Endothelial cell of umbilical vein (primary cell): ENCODE measurements around the gene P2RY8. TPM values are rescaled to one million over a fixed set of nuclear protein-coding genes. Genes with fewer than 3 reads are reported as not detected.

Experiments
- BruUV-seq: library from RNA; stranded (reverse); fragments of 400-500 nt; replicated peaks from 2 replicates; lab custom pipeline; 2021; lab: Mats Ljungman, UMichigan
- CTCF ChIA-PET: fragments of 300-600, 350-600 bp; sonication (Branson Sonifier 250); formaldehyde crosslinking; loops from one replicate; lab custom pipeline; 2021; ENCODE audit warnings: antibody characterized with exemption, inconsistent platforms; lab: Charles Lee
- POLR2A ChIA-PET: fragments of 300-600, 350-600 bp; sonication (Branson Sonifier 250); formaldehyde crosslinking; loops from one replicate; lab custom pipeline; 2021; ENCODE audit warnings: antibody characterized with exemption, inconsistent platforms; lab: Charles Lee
- DNase-seq: peaks from one replicate; pipeline ENCODE4 v3.0.0-alpha.2; 2011; ENCODE audit warnings: low read depth, low spot score
- FAIRE-seq: peaks from 2 replicates; lab custom pipeline; 2011; peaks lifted over from hg19 to GRCh38; lab: Jason Lieb, UNC
- H2AFZ ChIP-seq: 2 replicates; pipeline ENCODE4 v1.6.0; 2012; ENCODE audit warnings: low read depth, low read length, control low read depth, inconsistent platforms
- H3K27ac ChIP-seq: 2 replicates; pipeline ENCODE4 v1.5.1; 2011; ENCODE audit warnings: low read depth, mild to moderate bottlenecking, control low read depth, low read length, moderate library complexity; ENCODE audit not compliant: insufficient read depth
- H3K27me3 ChIP-seq, 2 experiments: 2 replicates each; pipeline versions ENCODE4 v1.6.0 to v1.6.1; 2011; ENCODE audit warnings: low read length in 2 of 2, mixed read lengths in 1 of 2; ENCODE audit not compliant: control insufficient read depth in 2 of 2, insufficient read depth in 2 of 2
- H3K36me3 ChIP-seq, 2 experiments: 2 replicates in 1 of 2; 3 replicates in 1 of 2; pipeline ENCODE4 v1.5.1; 2011; ENCODE audit warnings: low read length in 2 of 2, mild to moderate bottlenecking in 1 of 2, moderate library complexity in 1 of 2; ENCODE audit not compliant: control insufficient read depth in 2 of 2, insufficient read depth in 2 of 2; ENCODE audit errors: extremely low read depth in 1 of 2
- H3K4me1 ChIP-seq: 3 replicates; pipeline ENCODE4 v1.5.1; 2011; ENCODE audit warnings: mild to moderate bottlenecking, low read length; ENCODE audit not compliant: control insufficient read depth, insufficient read depth; ENCODE audit errors: extremely low read depth
- H3K4me2 ChIP-seq: 2 replicates; pipeline ENCODE4 v1.6.1; 2011; ENCODE audit warnings: low read length, control low read depth, mixed read lengths; ENCODE audit not compliant: insufficient read depth
- H3K4me3 ChIP-seq, 3 experiments: fragments of 200-600 bp in 1 of 3; sonication (generic), shearing (Covaris generic) in 1 of 3; replicated peaks in 1 of 3; 2 replicates each; pipeline ENCODE4 v1.5.1; 2011 to 2016; ENCODE audit warnings: control low read depth in 3 of 3, low read length in 3 of 3, mild to moderate bottlenecking in 2 of 3, inconsistent platforms in 1 of 3, low read depth in 1 of 3, moderate library complexity in 1 of 3; ENCODE audit not compliant: insufficient read depth in 1 of 3
- H3K79me2 ChIP-seq: 2 replicates; pipeline ENCODE4 v1.6.0; 2012; ENCODE audit warnings: low read length, inconsistent platforms; ENCODE audit not compliant: control insufficient read depth, insufficient read depth
- H3K9ac ChIP-seq: replicated peaks from 2 replicates; pipeline ENCODE3; 2011; ENCODE audit warnings: low read length, control low read depth; ENCODE audit not compliant: insufficient read depth; ENCODE audit errors: extremely low read depth
- H3K9me1 ChIP-seq: replicated peaks from 3 replicates; pipeline ENCODE4 v1.6.0; 2011; ENCODE audit warnings: mild to moderate bottlenecking, low read length; ENCODE audit not compliant: control insufficient read depth, insufficient read depth; ENCODE audit errors: extremely low read depth
- H3K9me3 ChIP-seq: replicated peaks from 2 replicates; pipeline ENCODE4 v1.5.1; 2012; ENCODE audit warnings: low read length, inconsistent platforms; ENCODE audit not compliant: control insufficient read depth, insufficient read depth
- H4K20me1 ChIP-seq: replicated peaks from 2 replicates; pipeline ENCODE3; 2011; ENCODE audit warnings: mild to moderate bottlenecking, low read length; ENCODE audit not compliant: control insufficient read depth, insufficient read depth; ENCODE audit errors: extremely low read depth
- CTCF ChIP-seq, 2 donors: IDR thresholded peaks; 1 replicate in 1 of 2; 2 replicates in 1 of 2; pipeline ENCODE4 v1.5.1; 2011; ENCODE audit warnings: low read length in 2 of 2, mild to moderate bottlenecking in 2 of 2, moderate library complexity in 2 of 2, control low read depth in 1 of 2, inconsistent platforms in 1 of 2, low read depth in 1 of 2; ENCODE audit not compliant: insufficient read depth in 1 of 2; ENCODE audit errors: extremely low read depth in 1 of 2
- EZH2 ChIP-seq: IDR thresholded peaks from 2 replicates; pipeline ENCODE4 v1.6.1; 2012; ENCODE audit warnings: borderline replicate concordance, low read depth, mild to moderate bottlenecking, moderate library complexity, low read length, inconsistent platforms; ENCODE audit not compliant: severe bottlenecking
- FOS ChIP-seq: IDR thresholded peaks from 2 replicates; pipeline ENCODE4 v1.6.1; 2011; ENCODE audit warnings: mild to moderate bottlenecking, low read length, moderate library complexity, borderline replicate concordance; ENCODE audit not compliant: insufficient read depth
- GATA2 ChIP-seq: IDR thresholded peaks from 2 replicates; pipeline ENCODE4 v1.7.0; 2011; ENCODE audit warnings: low read depth, mild to moderate bottlenecking, moderate library complexity, mixed read lengths, low read length; ENCODE audit not compliant: insufficient read length, insufficient read depth
- JUN ChIP-seq: IDR thresholded peaks from 2 replicates; pipeline ENCODE4 v1.6.1; 2011; ENCODE audit warnings: borderline replicate concordance, low read depth; ENCODE audit not compliant: insufficient read length, insufficient read depth
- MAX ChIP-seq: IDR thresholded peaks from 2 replicates; pipeline ENCODE4 v1.6.1; 2011; ENCODE audit not compliant: insufficient read depth, insufficient read length
- MYC ChIP-seq: IDR thresholded peaks from one replicate; pipeline ENCODE4 v1.6.1; 2011; ENCODE audit warnings: mild to moderate bottlenecking, low read depth, low read length
- POLR2A ChIP-seq: IDR thresholded peaks from 2 replicates; pipeline ENCODE4 v1.6.1; 2012; ENCODE audit warnings: low read depth, mild to moderate bottlenecking, control low read depth, low read length
- POLR2AphosphoS5 ChIP-seq: IDR thresholded peaks from 2 replicates; pipeline ENCODE4 v1.6.1; 2012; ENCODE audit warnings: low read depth, mild to moderate bottlenecking, control low read depth, low read length, moderate library complexity; ENCODE audit not compliant: insufficient read depth
- dilution Hi-C: fragments of 300-500 bp; cut with MboI; formaldehyde crosslinking; loops from one replicate; pipeline ENCODE4 v1.15.0; 2019; ENCODE audit warnings: low sequenced_read_pairs; ENCODE audit not compliant: extremely low pct_ligation_motif_present
- intact Hi-C: fragments of 100-400 bp; cut with micrococcal nuclease; formaldehyde crosslinking; loops from one replicate; pipeline ENCODE4 v1.10.0; 2022
- polyA plus RNA-seq, 4 experiments: library from polyadenylated mRNA; depleted of rRNA in 3 of 4; stranded (reverse) in 3 of 4; unstranded in 1 of 4; fragments of >200 nt; gene quantifications; 2 replicates each; pipeline versions ENCODE4 v1.2.1 to v1.2.3, GENCODE V29; 2011 to 2012; ENCODE audit warnings: missing spikeins in 1 of 4
- total RNA-seq: library from RNA; stranded (reverse); gene quantifications from 2 replicates; pipeline ENCODE4 v1.2.3, GENCODE V29; 2021

The P2RY8 gene
- total and polyA plus RNA-seq, 2 donors (not counting 3 experiments of a cell fraction or from before 2014, with no cell fraction given) = not detected

GRCh38 chrX:1511829-1512228 is 25.2 kb downstream of the P2RY8 start:
- DNase-seq = no peak
- Histone ChIP-seq H3K79me2 (no peaks in the 10 kb centered on the region), H4K20me1 (no peaks in the 10 kb centered on the region), H3K27me3 (no peaks in the 10 kb centered on the region), H3K27ac (no peak overlapping the region), H3K9me1 (no peaks in the 10 kb centered on the region), H3K9ac (no peak overlapping the region), H3K36me3 (no peaks in the 10 kb centered on the region), H2AFZ (no peak overlapping the region), H3K4me3 (no peak overlapping the region), H3K4me2 (no peak overlapping the region), H3K9me3 (no peaks in the 10 kb centered on the region), H3K4me1 (no peaks in the 10 kb centered on the region)
- POLR2A ChIA-PET = no interaction called here
- dilution Hi-C loops = no loop called here
- CTCF ChIA-PET = no interaction called here
- intact Hi-C loops = no loop called here
- no TSS peak for BruUV-seq
- FAIRE-seq = no peak
- TF ChIP-seq EZH2 (no peak), CTCF (IDR thresholded peaks at IDR 0.05; ENCODE audit: extremely low read depth in 1 of 2, insufficient read depth in 1 of 2, low read depth in 1 of 2, low read length in 2 of 2) (no peak), POLR2AphosphoS5 (no peak), MYC (no peak), FOS (no peak), POLR2A (no peak), MAX (no peak), JUN (no peak), GATA2 (no peak)
